ENCODE data around the gene SIRT7. TPM values are rescaled to one million over a fixed set of nuclear protein-coding genes. Genes with fewer than 3 reads are reported as not detected.

SIRT7 gene
- total and polyA plus RNA-seq, 2 donors (not counting 3 experiments of a cell fraction or from before 2014, with no cell fraction given), result 11.6 to 28.8 TPM

- DNase-seq (ENCODE audit: low read depth, low spot score) (no peak), FAIRE-seq (no peak)
- dilution Hi-C loops (cut with MboI; ENCODE audit: extremely low pct_ligation_motif_present, low sequenced_read_pairs), result no loop called here
- POLR2A ChIA-PET, result no interaction called here
- Histone ChIP-seq H3K27ac (ENCODE audit: insufficient read depth, low read depth, low read length) (no peak overlapping the region), H3K9me1 (replicated peaks; ENCODE audit: control insufficient read depth, extremely low read depth, insufficient read depth, low read length) (no peaks in the 10 kb centered on the region), H3K9me3 (replicated peaks; ENCODE audit: control insufficient read depth, insufficient read depth, low read length) (no peaks in the 10 kb centered on the region), H3K4me1 (ENCODE audit: control insufficient read depth, extremely low read depth, insufficient read depth, low read length) (peaks cover 8% of the 10 kb centered on the region), H3K36me3 (ENCODE audit: control insufficient read depth in 2 of 2, extremely low read depth in 1 of 2, insufficient read depth in 2 of 2, low read length in 2 of 2) (peaks cover 0 to 3% of the 10 kb centered on the region in 2 experiments), H3K4me3 (replicated peaks in 1 of 3; ENCODE audit: insufficient read depth in 1 of 3, low read depth in 1 of 3, low read length in 3 of 3) (no peak overlapping the region), H2AFZ (ENCODE audit: low read depth, low read length) (no peak overlapping the region), H3K9ac (replicated peaks; ENCODE audit: extremely low read depth, insufficient read depth, low read length) (no peak overlapping the region), H3K79me2 (ENCODE audit: control insufficient read depth, insufficient read depth, low read length) (no peaks in the 10 kb centered on the region), H3K27me3 (ENCODE audit: control insufficient read depth in 2 of 2, insufficient read depth in 2 of 2, low read length in 2 of 2) (no peaks in the 10 kb centered on the region), H3K4me2 (ENCODE audit: insufficient read depth, low read length) (no peak overlapping the region), H4K20me1 (replicated peaks; ENCODE audit: control insufficient read depth, extremely low read depth, insufficient read depth, low read length) (no peaks in the 10 kb centered on the region)
- CTCF ChIA-PET, result no interaction called here
- no peak for TF ChIP-seq MAX (IDR thresholded peaks at IDR 0.05; ENCODE audit: insufficient read depth, insufficient read length)
- TF ChIP-seq POLR2AphosphoS5 (IDR thresholded peaks at IDR 0.05; ENCODE audit: insufficient read depth, low read depth, low read length), result no peak
- no peak for TF ChIP-seq MYC (IDR thresholded peaks at IDR 0.05; ENCODE audit: low read depth, low read length)
- no peak for TF ChIP-seq FOS (IDR thresholded peaks at IDR 0.05; ENCODE audit: borderline replicate concordance, insufficient read depth, low read length)
- no peak for TF ChIP-seq POLR2A (IDR thresholded peaks at IDR 0.05; ENCODE audit: low read depth, low read length)
- TF ChIP-seq EZH2 (IDR thresholded peaks at IDR 0.05; ENCODE audit: borderline replicate concordance, low read depth, low read length, severe bottlenecking), result no peak
- no peak for TF ChIP-seq CTCF (IDR thresholded peaks at IDR 0.05; ENCODE audit: extremely low read depth in 1 of 2, insufficient read depth in 1 of 2, low read depth in 1 of 2, low read length in 2 of 2)
- TF ChIP-seq GATA2 (IDR thresholded peaks at IDR 0.05; ENCODE audit: insufficient read depth, insufficient read length, low read depth, low read length), result no peak
- no peak for TF ChIP-seq JUN (IDR thresholded peaks at IDR 0.05; ENCODE audit: borderline replicate concordance, insufficient read depth, insufficient read length, low read depth)
- no TSS peak for BruUV-seq (replicated peaks)
- intact Hi-C loops (cut with micrococcal nuclease), result no loop called here
These were observed 11.3 kb downstream of the SIRT7 start for GRCh38 chr17:81906476-81907218.
